HG03135 (cell line): ENCODE results near the gene GCNT1.
"Not testable (repeated sequence)": the region's sequence is repeated elsewhere in the genome, so short reads cannot be mapped to it uniquely, and the experiment has no call there.

Experiments
- ATAC-seq: cut with Tn5 transposase; IDR thresholded peaks from one replicate; pipeline ENCODE4 v1.9.1; 2021; ENCODE audit warnings: mild to moderate bottlenecking, moderate library complexity; ENCODE audit not compliant: unreplicated experiment

GCNT1 gene

GRCh38 chr9:76458903-76459693, at the start of gene GCNT1:
Gene GCNT1 (plus strand): TSS chr9:76459182. CDS start chr9:76502382, 43,200 bp downstream.
- ATAC-seq = peak; percentile 85

- ATAC-seq = no peak
Measured at GRCh38 chr9:76412638-76413037, 46.3 kb upstream of the GCNT1 start.

GRCh38 chr9:76413658-76414057, 45.3 kb upstream of the GCNT1 start:
- no peak for ATAC-seq

GRCh38 chr9:76414661-76415060, 44.3 kb upstream of the GCNT1 start:
- peak; percentile 89 for ATAC-seq

- ATAC-seq = no peak
Measured at GRCh38 chr9:76415154-76415553, 43.8 kb upstream of the GCNT1 start.

GRCh38 chr9:76415731-76416130, 43.3 kb upstream of the GCNT1 start:
- no peak for ATAC-seq

GRCh38 chr9:76417394-76417793, 41.6 kb upstream of the GCNT1 start:
- ATAC-seq = no peak

GRCh38 chr9:76419782-76420380, 39.1 kb upstream of the GCNT1 start:
- ATAC-seq = no peak

GRCh38 chr9:76423216-76424177, 35.5 kb upstream of the GCNT1 start:
- ATAC-seq = no peak

- no peak for ATAC-seq
Measured at GRCh38 chr9:76424491-76424890, 34.5 kb upstream of the GCNT1 start.

- ATAC-seq = no peak
Measured at GRCh38 chr9:76425677-76426453, 33.1 kb upstream of the GCNT1 start.

- no peak for ATAC-seq
Measured at GRCh38 chr9:76426807-76427419, 32.1 kb upstream of the GCNT1 start.

- no peak for ATAC-seq
Measured at GRCh38 chr9:76431601-76432000, 27.4 kb upstream of the GCNT1 start.

GRCh38 chr9:76433406-76433805, 25.6 kb upstream of the GCNT1 start:
- ATAC-seq = no peak

- no peak for ATAC-seq
Measured at GRCh38 chr9:76433836-76434235, 25.1 kb upstream of the GCNT1 start.

GRCh38 chr9:76434897-76435296, 24.1 kb upstream of the GCNT1 start:
- ATAC-seq = not testable (repeated sequence)

GRCh38 chr9:76437017-76437699, 21.8 kb upstream of the GCNT1 start:
- not testable (repeated sequence) for ATAC-seq

GRCh38 chr9:76438841-76439588, 20.0 kb upstream of the GCNT1 start:
- ATAC-seq = peak; percentile 70
